ENCODE measurements around the gene RPH3AL.

- TF ChIP-seq CTCF (IDR thresholded peaks at IDR 0.05) (no peak), POLR2A (IDR thresholded peaks at IDR 0.05) (no peak)
Observed at GRCh38 chr17:339193-340061, 13.2 kb downstream of the RPH3AL start.
